ENCODE data around the gene NUP214.

GRCh38 chr9:131255676-131256197 is 130.4 kb downstream of the NUP214 start:
- no peak for TF ChIP-seq POLR2A (IDR thresholded peaks at IDR 0.05; ENCODE audit: low read depth, low read length)
- no peak for TF ChIP-seq POLR2AphosphoS5 (IDR thresholded peaks at IDR 0.05; ENCODE audit: low read depth, low read length)
- no peak for TF ChIP-seq TAF1 (IDR thresholded peaks at IDR 0.05; ENCODE audit: borderline replicate concordance, low read depth, low read length)
